HEK293 (cell line): Measurements from ENCODE around the gene GPR119.

Experiments used
- CTCF ChIP-seq: fragments of 450-650 bp; formaldehyde crosslinking; IDR thresholded peaks from 2 replicates; pipeline ENCODE4 v1.5.1; 2016; ENCODE audit warnings: missing biosample characterization, missing genetic modification characterization
- GLIS1 ChIP-seq: fragments of 450-650 bp; formaldehyde crosslinking; IDR thresholded peaks from 2 replicates; pipeline ENCODE4 v1.5.1; 2016; ENCODE audit warnings: missing biosample characterization, missing genetic modification characterization
- HOXA7 ChIP-seq: sonication (generic); formaldehyde crosslinking; IDR thresholded peaks from 2 replicates; pipeline ENCODE4 v1.8.1; 2022; ENCODE audit warnings: missing genetic modification reagents, borderline replicate concordance
- REST ChIP-seq: fragments of 450-650 bp; formaldehyde crosslinking; IDR thresholded peaks from 2 replicates; pipeline ENCODE4 v1.5.1; 2016; ENCODE audit warnings: missing biosample characterization, missing genetic modification characterization
- ZBTB6 ChIP-seq: fragments of 450-650 bp; formaldehyde crosslinking; IDR thresholded peaks from 2 replicates; pipeline ENCODE4 v1.5.1; 2017; ENCODE audit warnings: missing biosample characterization, missing genetic modification characterization
- ZFP41 ChIP-seq: fragments of 450-650 bp; formaldehyde crosslinking; IDR thresholded peaks from 2 replicates; pipeline ENCODE4 v1.5.1; 2016; ENCODE audit warnings: missing biosample characterization, missing genetic modification characterization, borderline replicate concordance
- ZFP69B ChIP-seq: fragments of 450-650 bp; formaldehyde crosslinking; IDR thresholded peaks from 2 replicates; pipeline ENCODE4 v1.5.1; 2016; ENCODE audit warnings: missing biosample characterization, missing genetic modification characterization
- ZNF169 ChIP-seq: fragments of 450-650 bp; formaldehyde crosslinking; IDR thresholded peaks from 2 replicates; pipeline ENCODE4 v1.5.1; 2016; ENCODE audit warnings: missing biosample characterization, missing genetic modification characterization
- ZNF335 ChIP-seq: fragments of 450-650 bp; formaldehyde crosslinking; conservative IDR thresholded peaks from 2 replicates; pipeline ENCODE4 v1.5.1; 2016; ENCODE audit warnings: missing biosample characterization, missing genetic modification characterization

GRCh38 chrX:130343411-130343810 lies 42.1 kb downstream of the GPR119 start:
- TF ChIP-seq ZNF169 (no peak), CTCF (tag by site-specific recombination) (no peak), ZFP41 (tag by site-specific recombination) (no peak), ZNF335 (tag by site-specific recombination) (no peak), HOXA7 (no peak), REST (tag by site-specific recombination) (no peak), GLIS1 (tag by site-specific recombination) (no peak), ZBTB6 (tag by site-specific recombination) (no peak), ZFP69B (no peak)
